Measurements from ENCODE around the gene CD151.

Gene CD151

GRCh38 chr11:832529-833113, at the start of gene CD151:
Gene CD151, plus strand, starts transcription at chr11:832952. Its CDS starts 3,118 bp downstream, at chr11:836070.
- no peak for TF ChIP-seq CTCF (IDR thresholded peaks at IDR 0.05; ENCODE audit: low read depth, low read length, missing control alignments)
- DNase-seq (ENCODE audit: low read depth), result no peak
- in situ Hi-C loops (cut with HindIII; ENCODE audit: low sequenced_read_pairs), result no loop called here
- H3K4me3 ChIP-seq (ENCODE audit: low read depth, low read length), result peak within 1 kb of the TSS; percentile 72

- H3K4me3 ChIP-seq (ENCODE audit: low read depth, low read length), result no peak overlapping the region
- DNase-seq (ENCODE audit: low read depth), result peak; percentile 60
- in situ Hi-C loops (cut with HindIII; ENCODE audit: low sequenced_read_pairs), result no loop called here
- TF ChIP-seq CTCF (IDR thresholded peaks at IDR 0.05; ENCODE audit: low read depth, low read length, missing control alignments), result peak; percentile 93
Measured at GRCh38 chr11:783581-784015, 49.2 kb upstream of the CD151 start.

GRCh38 chr11:786235-787083, 46.3 kb upstream of the CD151 start:
- in situ Hi-C loops (cut with HindIII; ENCODE audit: low sequenced_read_pairs), result no loop called here
- no peak for DNase-seq (ENCODE audit: low read depth)
- TF ChIP-seq CTCF (IDR thresholded peaks at IDR 0.05; ENCODE audit: low read depth, low read length, missing control alignments), result no peak
- H3K4me3 ChIP-seq (ENCODE audit: low read depth, low read length), result no peak overlapping the region

GRCh38 chr11:787084-787675, 45.6 kb upstream of the CD151 start:
- in situ Hi-C loops (cut with HindIII; ENCODE audit: low sequenced_read_pairs), result no loop called here
- TF ChIP-seq CTCF (IDR thresholded peaks at IDR 0.05; ENCODE audit: low read depth, low read length, missing control alignments), result no peak
- H3K4me3 ChIP-seq (ENCODE audit: low read depth, low read length), result no peak overlapping the region
- no peak for DNase-seq (ENCODE audit: low read depth)

- DNase-seq (ENCODE audit: low read depth), result no peak
- TF ChIP-seq CTCF (IDR thresholded peaks at IDR 0.05; ENCODE audit: low read depth, low read length, missing control alignments), result no peak
- no peak overlapping the region for H3K4me3 ChIP-seq (ENCODE audit: low read depth, low read length)
- in situ Hi-C loops (cut with HindIII; ENCODE audit: low sequenced_read_pairs), result no loop called here
Measured at GRCh38 chr11:788009-788640, 44.6 kb upstream of the CD151 start.
